ENCODE measurements around the gene CPO. TPM values are rescaled to one million over a fixed set of nuclear protein-coding genes. Genes with fewer than 3 reads are reported as not detected.

The CPO gene
- total and polyA plus RNA-seq, 2 experiments from 2014 or later = 0.20 TPM; not detected in 1

DNA sequence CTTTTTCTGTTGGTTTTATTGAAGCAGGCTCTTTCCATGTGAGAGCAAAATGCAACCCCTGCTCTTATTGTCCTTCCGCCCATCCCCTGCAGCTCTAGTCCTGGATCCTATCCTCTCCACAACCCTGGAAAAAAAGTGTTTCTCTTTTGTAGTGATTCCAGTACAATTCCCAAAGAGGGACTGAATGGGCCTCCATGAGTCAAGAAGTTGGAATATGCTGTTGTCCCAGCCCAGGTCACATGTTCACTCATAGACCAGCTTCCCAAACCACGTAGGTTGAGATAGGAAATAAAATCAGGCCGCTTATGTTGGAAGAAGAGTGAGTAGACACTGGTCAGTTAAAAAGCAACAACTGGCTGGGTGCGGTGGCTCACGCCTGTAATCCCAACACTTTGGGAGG is 39.4 kb downstream of the CPO start:
- Histone ChIP-seq H3K9ac (no peak overlapping the region), H3K27me3 (replicated peaks; ENCODE audit: insufficient read depth) (no peaks in the 10 kb centered on the region), H3K9me2 (ENCODE audit: insufficient read depth) (no peaks in the 10 kb centered on the region), H3K36me3 (ENCODE audit: low read depth) (no peaks in the 10 kb centered on the region), H3F3A (ENCODE audit: insufficient read depth) (no peaks in the 10 kb centered on the region), H3K79me2 (ENCODE audit: insufficient read depth) (no peaks in the 10 kb centered on the region), H4K20me1 (ENCODE audit: insufficient read depth) (no peaks in the 10 kb centered on the region), H3K4me3 (no peak overlapping the region), H3K9me3 (ENCODE audit: low read depth) (no peaks in the 10 kb centered on the region), H3K4me2 (ENCODE audit: unreplicated experiment) (no peak overlapping the region), H3K27ac (no peak overlapping the region), H2AFZ (no peak overlapping the region), H3K4me1 (ENCODE audit: insufficient read depth) (peaks cover 5% of the 10 kb centered on the region)
- 83 to 87% methylated on average over 5 of the region's 5 CpGs for WGBS, 2 experiments (ENCODE audit: low coverage in 1 of 2, low lambda C conversion rate in 2 of 2, missing lambda C conversion rate in 2 of 2)
- TF ChIP-seq EZH2 (IDR thresholded peaks at IDR 0.05; ENCODE audit: insufficient read depth, poor library complexity, severe bottlenecking) = no peak
- TF ChIP-seq EZH2phosphoT487 (IDR thresholded peaks at IDR 0.05; ENCODE audit: insufficient read depth, low read depth) = no peak
- in situ Hi-C loops (cut with MboI) = no loop called here
- DNase-seq = peak; percentile 24

DNA sequence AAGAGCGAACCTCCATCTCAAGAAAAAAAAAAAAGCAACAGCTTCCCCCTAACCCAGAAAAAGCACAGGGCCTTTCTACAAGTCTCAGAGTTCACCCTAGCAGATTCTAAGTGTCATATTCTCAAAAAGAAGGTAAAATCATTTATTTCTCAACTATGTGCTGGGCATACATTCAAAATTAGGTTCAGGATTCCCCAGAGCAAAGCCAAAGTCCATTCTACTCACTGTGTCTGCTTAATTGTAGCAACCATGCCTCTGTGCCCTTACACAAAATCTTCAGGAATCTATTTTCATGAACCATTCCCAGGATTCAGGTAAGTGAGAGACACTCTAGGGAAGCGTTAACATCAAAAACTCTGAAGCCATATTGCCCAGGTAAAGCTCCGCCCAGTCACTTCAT is 40.0 kb downstream of the CPO start:
- Histone ChIP-seq H3K9me3 (ENCODE audit: low read depth) (no peaks in the 10 kb centered on the region), H2AFZ (no peak overlapping the region), H3K79me2 (ENCODE audit: insufficient read depth) (no peaks in the 10 kb centered on the region), H3K36me3 (ENCODE audit: low read depth) (no peaks in the 10 kb centered on the region), H3K9me2 (ENCODE audit: insufficient read depth) (no peaks in the 10 kb centered on the region), H3K27me3 (replicated peaks; ENCODE audit: insufficient read depth) (no peaks in the 10 kb centered on the region), H4K20me1 (ENCODE audit: insufficient read depth) (no peaks in the 10 kb centered on the region), H3K27ac (no peak overlapping the region), H3K4me2 (ENCODE audit: unreplicated experiment) (no peak overlapping the region), H3F3A (ENCODE audit: insufficient read depth) (no peaks in the 10 kb centered on the region), H3K4me1 (ENCODE audit: insufficient read depth) (peaks cover 5% of the 10 kb centered on the region), H3K9ac (no peak overlapping the region), H3K4me3 (no peak overlapping the region)
- WGBS, 2 experiments (ENCODE audit: low coverage in 1 of 2, low lambda C conversion rate in 2 of 2, missing lambda C conversion rate in 2 of 2) = 96 to 97% methylated on average over 3 of the region's 3 CpGs
- no peak for DNase-seq
- in situ Hi-C loops (cut with MboI) = no loop called here
- no peak for TF ChIP-seq EZH2phosphoT487 (IDR thresholded peaks at IDR 0.05; ENCODE audit: insufficient read depth, low read depth)
- TF ChIP-seq EZH2 (IDR thresholded peaks at IDR 0.05; ENCODE audit: insufficient read depth, poor library complexity, severe bottlenecking) = no peak

GRCh38 chr2:206979922-206980321 is 40.6 kb downstream of the CPO start:
- Histone ChIP-seq H3K9ac (no peak overlapping the region), H3K9me2 (ENCODE audit: insufficient read depth) (no peaks in the 10 kb centered on the region), H3K4me1 (ENCODE audit: insufficient read depth) (peaks cover 5% of the 10 kb centered on the region), H3K79me2 (ENCODE audit: insufficient read depth) (no peaks in the 10 kb centered on the region), H3K27me3 (replicated peaks; ENCODE audit: insufficient read depth) (no peaks in the 10 kb centered on the region), H3K4me2 (ENCODE audit: unreplicated experiment) (no peak overlapping the region), H3K9me3 (ENCODE audit: low read depth) (no peaks in the 10 kb centered on the region), H3K4me3 (no peak overlapping the region), H3K36me3 (ENCODE audit: low read depth) (no peaks in the 10 kb centered on the region), H3K27ac (no peak overlapping the region), H2AFZ (no peak overlapping the region), H3F3A (ENCODE audit: insufficient read depth) (no peaks in the 10 kb centered on the region), H4K20me1 (ENCODE audit: insufficient read depth) (no peaks in the 10 kb centered on the region)
- 90 to 92% methylated on average over 2 of the region's 2 CpGs for WGBS, 2 experiments (ENCODE audit: low coverage in 1 of 2, low lambda C conversion rate in 2 of 2, missing lambda C conversion rate in 2 of 2)
- in situ Hi-C loops (cut with MboI) = loop anchor here (5.0 kb wide), 1 partner anchor 492 kb away; no protein-coding TSS in a partner anchor
- DNase-seq = no peak
- TF ChIP-seq EZH2 (IDR thresholded peaks at IDR 0.05; ENCODE audit: insufficient read depth, poor library complexity, severe bottlenecking) (no peak), EZH2phosphoT487 (IDR thresholded peaks at IDR 0.05; ENCODE audit: insufficient read depth, low read depth) (no peak)

DNA sequence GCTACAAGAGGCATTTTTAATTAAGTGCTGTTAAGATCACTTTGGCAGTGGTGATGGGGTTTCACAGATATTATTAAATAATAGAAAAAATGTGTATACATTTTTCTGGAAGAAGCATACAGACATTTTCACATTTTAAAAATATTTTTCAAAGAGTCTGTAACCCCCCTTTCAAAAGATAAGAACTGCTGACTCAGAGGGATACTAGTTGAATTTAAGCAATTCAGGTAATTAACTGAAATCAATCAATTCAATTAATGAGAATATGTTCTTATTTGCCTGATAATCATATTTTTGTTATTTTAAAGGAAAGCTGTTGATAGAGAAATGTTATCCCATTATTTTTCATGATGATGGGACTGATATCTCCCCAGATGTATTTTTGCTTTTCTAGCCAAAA is 41.1 kb downstream of the CPO start:
- Histone ChIP-seq H3K9me3 (ENCODE audit: low read depth) (no peaks in the 10 kb centered on the region), H3F3A (ENCODE audit: insufficient read depth) (no peaks in the 10 kb centered on the region), H3K27me3 (replicated peaks; ENCODE audit: insufficient read depth) (no peaks in the 10 kb centered on the region), H4K20me1 (ENCODE audit: insufficient read depth) (no peaks in the 10 kb centered on the region), H3K4me3 (no peak overlapping the region), H3K36me3 (ENCODE audit: low read depth) (no peaks in the 10 kb centered on the region), H3K79me2 (ENCODE audit: insufficient read depth) (no peaks in the 10 kb centered on the region), H2AFZ (no peak overlapping the region), H3K9ac (no peak overlapping the region), H3K9me2 (ENCODE audit: insufficient read depth) (no peaks in the 10 kb centered on the region), H3K4me2 (ENCODE audit: unreplicated experiment) (no peak overlapping the region), H3K4me1 (ENCODE audit: insufficient read depth) (peaks cover 5% of the 10 kb centered on the region), H3K27ac (no peak overlapping the region)
- TF ChIP-seq EZH2phosphoT487 (IDR thresholded peaks at IDR 0.05; ENCODE audit: insufficient read depth, low read depth) (no peak), EZH2 (IDR thresholded peaks at IDR 0.05; ENCODE audit: insufficient read depth, poor library complexity, severe bottlenecking) (no peak)
- in situ Hi-C loops (cut with MboI) = loop anchor here (5.0 kb wide), 1 partner anchor 492 kb away; no protein-coding TSS in a partner anchor
- no peak for DNase-seq
